OCI-LY7 (cell line): Measurements from ENCODE around the gene C10orf53. TPM values are rescaled to one million over a fixed set of nuclear protein-coding genes. Genes with fewer than 3 reads are reported as not detected.

Experiments
- BruUV-seq: library from RNA; stranded (reverse); fragments of 400-500 nt; replicated peaks from 2 replicates; lab custom pipeline; 2021; lab: Mats Ljungman, UMichigan
- CTCF ChIA-PET: fragments of 300-600 bp; sonication (Branson Sonifier 250); formaldehyde crosslinking; loops from one replicate; lab custom pipeline; 2022; ENCODE audit warnings: antibody characterized with exemption; ENCODE audit not compliant: unreplicated experiment; lab: Charles Lee
- POLR2A ChIA-PET: fragments of 300-600 bp; sonication (Branson Sonifier 250); formaldehyde crosslinking; loops from one replicate; lab custom pipeline; 2022; ENCODE audit warnings: antibody characterized with exemption; lab: Charles Lee
- DNase-seq: peaks from one replicate; pipeline ENCODE4 v3.0.0-alpha.2; 2015; ENCODE audit warnings: low spot score
- H2AFZ ChIP-seq: fragments of 200-600 bp; sonication (generic), shearing (Covaris generic); 2 replicates; pipeline ENCODE4 v1.6.1; 2014; ENCODE audit warnings: mild to moderate bottlenecking, antibody characterized with exemption, low read length, moderate library complexity
- H3K27ac ChIP-seq: fragments of 200-600 bp; sonication (generic); 2 replicates; pipeline ENCODE4 v1.5.1; 2014; ENCODE audit warnings: mixed run types, low read depth, mild to moderate bottlenecking, moderate library complexity, low read length, inconsistent platforms; ENCODE audit not compliant: poor library complexity, severe bottlenecking
- H3K36me3 ChIP-seq: fragments of 200-600 bp; sonication (generic); 2 replicates; pipeline ENCODE4 v1.6.1; 2014; ENCODE audit warnings: mild to moderate bottlenecking, antibody characterized with exemption, low read length, moderate library complexity, mixed read lengths; ENCODE audit not compliant: insufficient read depth
- H3K4me1 ChIP-seq: fragments of 200-600 bp; sonication (generic); 2 replicates; pipeline ENCODE4 v1.5.1; 2014; ENCODE audit warnings: mild to moderate bottlenecking, low read length; ENCODE audit not compliant: insufficient read depth, poor library complexity, severe bottlenecking
- H3K4me2 ChIP-seq: fragments of 200-600 bp; sonication (generic); 2 replicates; pipeline ENCODE4 v1.6.1; 2014; ENCODE audit warnings: mild to moderate bottlenecking, low read length
- H3K4me3 ChIP-seq: fragments of 200-600 bp; sonication (generic); 2 replicates; pipeline ENCODE4 v1.5.1; 2014; ENCODE audit warnings: mild to moderate bottlenecking, low read depth, low read length; ENCODE audit not compliant: poor library complexity, severe bottlenecking
- H3K79me2 ChIP-seq: fragments of 200-600 bp; sonication (generic); 2 replicates; pipeline ENCODE4 v1.6.1; 2016; ENCODE audit warnings: low read depth, mild to moderate bottlenecking, low read length, moderate library complexity, mixed read lengths; ENCODE audit not compliant: insufficient read depth
- H3K9me2 ChIP-seq: fragments of 200-600 bp; sonication (generic); 2 replicates; pipeline ENCODE4 v1.6.1; 2016; ENCODE audit warnings: mild to moderate bottlenecking, low read length, mixed read lengths; ENCODE audit not compliant: insufficient read depth
- H3K9me3 ChIP-seq: fragments of 200-600 bp; sonication (generic); 2 replicates; pipeline ENCODE4 v1.6.1; 2014; ENCODE audit warnings: mild to moderate bottlenecking, mixed run types, low read length, mixed read lengths
- H4K20me1 ChIP-seq: fragments of 200-600 bp; sonication (generic); 2 replicates; pipeline ENCODE4 v1.6.1; 2014; ENCODE audit warnings: mild to moderate bottlenecking, antibody characterized with exemption, low read length, moderate library complexity, mixed read lengths; ENCODE audit not compliant: insufficient read depth
- CTCF ChIP-seq: fragments of 200-600 bp; sonication (generic); conservative IDR thresholded peaks from 2 replicates; pipeline ENCODE4 v1.5.1; 2014; ENCODE audit warnings: mild to moderate bottlenecking, antibody characterized with exemption, low read length, moderate library complexity, mixed read lengths
- EZH2phosphoT487 ChIP-seq: fragments of 200-600 bp; sonication (generic); IDR thresholded peaks from 2 replicates; pipeline ENCODE4 v1.6.1; 2018; ENCODE audit warnings: low read depth, borderline replicate concordance, mild to moderate bottlenecking, mixed run types, antibody characterized with exemption, low read length, moderate library complexity, mixed read lengths
- intact Hi-C: fragments of 100-400 bp; cut with micrococcal nuclease; formaldehyde crosslinking; loops from one replicate; pipeline ENCODE4 v1.10.0; 2022; ENCODE audit not compliant: unreplicated experiment
- total RNA-seq, 2 experiments: library from RNA; depleted of rRNA in 1 of 2; stranded (reverse); fragments of >200 nt in 1 of 2; shearing (Covaris generic) in 1 of 2; gene quantifications; 2 replicates each; pipeline ENCODE4 v1.2.3, GENCODE V29; 2014 to 2022

C10orf53 gene
- total RNA-seq, 2 experiments from 2014 or later, result not detected

- Histone ChIP-seq H4K20me1 (no peaks in the 10 kb centered on the region), H3K27ac (no peak overlapping the region), H2AFZ (no peak overlapping the region), H3K79me2 (no peaks in the 10 kb centered on the region), H3K4me1 (no peaks in the 10 kb centered on the region), H3K9me3 (no peaks in the 10 kb centered on the region), H3K36me3 (no peaks in the 10 kb centered on the region), H3K4me2 (no peak overlapping the region), H3K9me2 (no peaks in the 10 kb centered on the region), H3K4me3 (no peak overlapping the region)
- POLR2A ChIA-PET, result no interaction called here
- intact Hi-C loops, result no loop called here
- DNase-seq, result no peak
- CTCF ChIA-PET, result no interaction called here
- no TSS peak for BruUV-seq
- TF ChIP-seq EZH2phosphoT487 (no peak), CTCF (no peak)
These were observed 16.9 kb downstream of the C10orf53 start for GRCh38 chr10:49696311-49696710.

GRCh38 chr10:49698679-49699078 lies 19.2 kb downstream of the C10orf53 start:
- no TSS peak for BruUV-seq
- ChIA-PET CTCF (no interaction called here), POLR2A (interaction anchor here (0.6 to 0.7 kb wide), 2 partner anchors 17 to 564 kb away, joined by 3 to 12 read pairs; no protein-coding TSS in a partner anchor)
- H3K4me1 ChIP-seq, result no peaks in the 10 kb centered on the region
- DNase-seq, result no peak
- no peak overlapping the region for H3K4me3 ChIP-seq
- no peak overlapping the region for H3K27ac ChIP-seq
- H3K9me3 ChIP-seq, result no peaks in the 10 kb centered on the region
- no peak overlapping the region for H2AFZ ChIP-seq
- intact Hi-C loops, result no loop called here
- H3K9me2 ChIP-seq, result no peaks in the 10 kb centered on the region
- H4K20me1 ChIP-seq, result no peaks in the 10 kb centered on the region
- H3K79me2 ChIP-seq, result no peaks in the 10 kb centered on the region
- H3K4me2 ChIP-seq, result no peak overlapping the region
- no peaks in the 10 kb centered on the region for H3K36me3 ChIP-seq
- no peak for TF ChIP-seq EZH2phosphoT487
- TF ChIP-seq CTCF, result no peak

GRCh38 chr10:49700211-49700610 lies 20.8 kb downstream of the C10orf53 start:
- Histone ChIP-seq H3K36me3 (no peaks in the 10 kb centered on the region), H3K4me3 (no peak overlapping the region), H3K9me2 (no peaks in the 10 kb centered on the region), H3K9me3 (no peaks in the 10 kb centered on the region), H3K4me1 (no peaks in the 10 kb centered on the region), H2AFZ (no peak overlapping the region), H3K4me2 (no peak overlapping the region), H4K20me1 (no peaks in the 10 kb centered on the region), H3K79me2 (no peaks in the 10 kb centered on the region), H3K27ac (no peak overlapping the region)
- CTCF ChIA-PET, result no interaction called here
- BruUV-seq, result no TSS peak
- intact Hi-C loops, result no loop called here
- DNase-seq, result no peak
- POLR2A ChIA-PET, result no interaction called here
- TF ChIP-seq EZH2phosphoT487 (no peak), CTCF (no peak)
